GM19023 (cell line): ENCODE measurements around the gene DBN1.
"Not testable (repeated sequence)": the region's sequence is repeated elsewhere in the genome, so short reads cannot be mapped to it uniquely, and the experiment has no call there.

Source experiments
- ATAC-seq: cut with Tn5 transposase; IDR thresholded peaks from one replicate; pipeline ENCODE4 v1.9.1; 2021; ENCODE audit warnings: mild to moderate bottlenecking, moderate library complexity; ENCODE audit not compliant: unreplicated experiment

Gene DBN1

GRCh38 chr5:177431317-177432142, 41.9 kb downstream of the DBN1 start:
- ATAC-seq = peak; percentile 41

DNA sequence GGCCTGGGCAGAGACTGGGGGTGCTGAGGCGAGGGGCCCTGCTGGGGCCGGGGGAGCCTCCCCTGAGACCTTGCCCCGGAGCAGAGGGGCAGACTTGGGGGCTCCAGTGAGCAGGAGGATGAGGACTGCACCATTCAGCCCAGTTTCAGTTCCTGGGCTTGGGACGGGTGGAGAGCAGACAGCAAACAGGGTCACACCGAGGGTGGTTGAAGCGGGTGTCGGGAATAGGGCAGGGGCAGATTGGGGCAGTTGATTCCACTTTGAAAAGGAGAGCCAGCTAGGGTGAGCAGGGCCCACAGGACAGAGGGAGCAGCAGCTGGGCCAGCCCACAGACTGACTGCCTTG, 42.5 kb downstream of the DBN1 start:
- ATAC-seq = no peak

DNA sequence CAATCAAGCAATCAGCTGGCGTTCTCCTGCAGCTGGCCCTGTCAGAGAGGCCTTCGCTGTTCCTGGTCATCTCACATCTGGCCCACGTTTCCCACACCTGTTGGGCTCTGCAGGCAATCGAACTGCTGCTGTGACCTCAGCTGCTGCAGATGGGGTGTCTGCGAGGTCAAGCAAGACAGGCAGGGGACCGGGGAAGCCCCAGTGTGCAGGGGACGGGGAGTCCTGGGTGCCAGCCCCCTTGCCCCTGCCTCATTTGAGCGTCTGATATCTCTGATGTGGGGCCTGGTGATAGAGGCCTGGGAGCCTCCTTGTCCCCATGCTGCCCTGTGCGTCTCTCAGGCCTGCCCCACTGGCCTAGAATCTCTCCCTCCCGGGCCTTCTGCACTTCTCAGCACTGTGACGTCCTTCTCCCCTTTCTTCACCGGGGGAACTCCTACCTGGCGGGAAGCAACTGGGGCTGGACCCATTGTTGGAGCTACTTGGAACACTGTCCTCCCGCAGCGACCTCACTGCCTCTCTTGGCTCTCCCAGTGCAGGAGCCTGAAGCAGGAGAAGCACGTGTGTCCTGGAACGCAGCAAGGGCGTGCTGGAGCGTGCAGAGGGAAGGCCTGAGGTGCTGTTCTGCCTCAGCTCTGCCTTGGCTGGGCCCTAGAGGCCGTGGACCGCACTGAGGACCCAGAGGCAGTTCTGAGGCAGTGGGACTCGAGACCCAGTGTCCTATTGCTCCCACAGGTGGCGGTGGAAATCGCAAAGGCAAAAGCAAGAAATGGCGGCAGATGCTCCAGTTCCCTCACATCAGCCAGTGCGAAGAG, 43.1 kb downstream of the DBN1 start:
- ATAC-seq = no peak

DNA sequence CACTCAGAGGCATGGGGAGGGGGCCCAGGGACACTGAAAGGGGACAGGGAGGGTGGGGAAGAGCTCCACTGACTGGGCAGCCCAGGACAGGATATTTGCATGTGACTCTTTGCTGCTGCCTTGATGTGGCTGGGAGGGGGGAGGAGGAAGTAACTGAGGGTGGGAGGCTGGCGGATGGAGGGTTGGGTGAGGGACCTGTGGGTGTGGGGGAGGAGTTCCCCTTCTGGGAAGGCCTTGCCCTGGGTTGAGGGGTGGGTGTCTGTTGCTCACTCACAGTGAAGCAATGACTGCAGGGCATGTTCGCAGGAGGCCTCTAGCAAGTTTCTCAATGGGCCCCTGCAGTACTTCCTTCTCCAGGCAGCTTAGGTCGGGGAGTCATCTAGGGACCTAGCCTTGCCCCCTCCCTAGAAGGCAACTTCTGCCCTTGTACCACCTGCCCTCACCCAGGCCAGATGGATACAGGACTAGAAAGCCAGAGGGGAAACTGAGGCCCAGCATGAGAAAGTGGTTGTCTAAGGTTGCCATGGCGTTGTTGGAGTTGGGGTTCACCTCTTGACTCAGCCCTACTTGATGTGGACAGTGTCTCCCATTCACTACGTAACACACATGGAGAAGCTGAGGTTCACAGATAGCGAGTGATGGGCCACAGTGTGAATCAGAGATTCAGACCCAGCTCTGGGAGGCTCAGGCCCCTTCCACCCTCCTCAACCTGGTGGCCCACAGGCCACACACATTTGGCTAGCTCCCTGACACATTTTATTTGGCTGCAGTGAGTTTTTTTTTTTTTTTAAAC, 44.0 kb downstream of the DBN1 start:
- ATAC-seq = no peak

DNA sequence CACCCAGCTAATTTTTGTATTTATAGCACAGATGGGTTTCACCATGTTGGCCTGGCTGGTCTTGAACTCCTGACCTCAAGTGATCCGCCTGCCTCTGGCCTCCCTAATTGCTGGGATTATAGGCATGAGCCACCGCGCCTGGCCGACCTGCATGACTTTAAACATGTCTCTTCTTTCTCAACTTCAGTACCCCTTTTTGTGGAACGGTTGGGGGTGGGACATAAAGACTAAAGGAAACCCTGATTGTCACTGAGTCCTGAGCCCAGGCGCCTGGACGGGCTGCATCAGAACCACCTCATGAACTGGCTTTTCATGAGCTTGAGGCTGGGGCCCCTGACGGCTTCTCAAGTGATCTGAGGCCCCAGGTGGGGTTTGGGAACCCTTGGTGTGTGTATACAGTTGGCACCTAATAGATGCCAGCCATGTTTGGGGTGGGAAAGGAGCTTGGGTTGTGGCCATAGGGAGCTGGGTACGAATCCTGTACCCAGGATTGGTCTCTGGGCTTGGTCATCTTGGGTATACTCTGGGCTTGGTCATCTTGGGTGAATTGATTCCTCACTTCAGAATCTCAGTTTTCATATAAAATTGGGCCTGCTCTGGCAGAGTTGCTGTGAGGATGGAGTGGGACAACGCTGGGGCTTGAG, 44.7 kb downstream of the DBN1 start:
- ATAC-seq = no peak

DNA sequence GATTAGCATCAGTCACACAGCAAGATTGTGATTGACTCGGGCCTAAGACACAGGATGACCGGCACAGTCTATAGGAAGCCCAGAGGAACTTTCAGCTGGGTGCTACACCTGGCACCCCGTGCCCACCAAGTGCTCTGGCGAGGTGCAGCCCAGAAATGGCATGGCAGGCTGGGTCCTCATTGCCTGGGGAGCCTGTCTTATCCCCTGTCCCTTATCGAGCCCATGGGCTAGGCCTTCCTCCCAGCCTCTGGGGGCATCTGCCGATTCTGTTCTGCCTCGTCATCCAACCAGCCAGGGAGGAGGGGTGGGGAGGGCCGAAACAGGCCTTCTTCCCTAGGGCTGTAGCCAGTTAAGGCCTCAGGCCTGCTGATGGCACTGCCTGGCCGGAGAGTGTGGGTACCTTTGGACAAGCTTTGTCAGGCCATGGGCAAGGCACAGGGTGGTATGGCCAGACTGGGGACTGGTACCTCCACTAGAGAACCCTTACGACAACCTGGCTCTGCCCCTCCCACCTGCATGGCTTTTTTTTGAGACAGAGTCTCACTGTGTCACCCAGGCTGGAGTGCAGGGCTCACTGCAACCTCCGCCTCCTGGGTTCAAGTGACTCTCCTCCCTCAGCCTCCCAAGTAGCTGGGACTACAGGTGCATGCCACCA, 45.4 kb downstream of the DBN1 start:
- no peak for ATAC-seq

DNA sequence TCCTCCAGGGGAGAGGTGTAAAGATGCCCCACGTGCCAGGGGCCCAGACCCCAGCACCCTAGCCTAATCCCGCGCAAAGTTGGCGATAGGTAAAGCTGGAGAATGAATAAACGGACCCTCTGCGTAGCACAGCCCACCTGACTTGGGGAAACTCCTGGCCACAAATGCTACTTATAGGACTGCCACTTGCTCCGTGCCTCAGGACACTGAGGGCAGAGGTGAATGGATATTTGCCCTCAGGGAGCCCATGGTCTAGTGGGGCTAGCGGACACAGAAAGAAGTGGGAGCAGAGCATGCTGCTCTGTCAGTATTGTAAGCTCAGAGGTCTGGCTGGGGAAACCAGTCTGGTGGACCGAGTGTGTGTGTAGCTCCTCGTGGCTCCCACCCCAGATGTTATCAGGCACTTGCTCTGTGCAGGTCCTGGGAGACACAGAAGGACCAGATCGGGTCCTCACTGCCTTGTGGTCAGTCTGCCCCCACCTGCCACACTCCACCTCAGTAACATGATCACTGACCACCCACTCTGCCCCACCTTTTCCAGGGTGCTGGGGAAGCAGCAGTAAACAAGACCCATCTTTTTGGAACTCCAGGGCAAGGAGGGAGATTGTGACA, 46.1 kb downstream of the DBN1 start:
- ATAC-seq = no peak

DNA sequence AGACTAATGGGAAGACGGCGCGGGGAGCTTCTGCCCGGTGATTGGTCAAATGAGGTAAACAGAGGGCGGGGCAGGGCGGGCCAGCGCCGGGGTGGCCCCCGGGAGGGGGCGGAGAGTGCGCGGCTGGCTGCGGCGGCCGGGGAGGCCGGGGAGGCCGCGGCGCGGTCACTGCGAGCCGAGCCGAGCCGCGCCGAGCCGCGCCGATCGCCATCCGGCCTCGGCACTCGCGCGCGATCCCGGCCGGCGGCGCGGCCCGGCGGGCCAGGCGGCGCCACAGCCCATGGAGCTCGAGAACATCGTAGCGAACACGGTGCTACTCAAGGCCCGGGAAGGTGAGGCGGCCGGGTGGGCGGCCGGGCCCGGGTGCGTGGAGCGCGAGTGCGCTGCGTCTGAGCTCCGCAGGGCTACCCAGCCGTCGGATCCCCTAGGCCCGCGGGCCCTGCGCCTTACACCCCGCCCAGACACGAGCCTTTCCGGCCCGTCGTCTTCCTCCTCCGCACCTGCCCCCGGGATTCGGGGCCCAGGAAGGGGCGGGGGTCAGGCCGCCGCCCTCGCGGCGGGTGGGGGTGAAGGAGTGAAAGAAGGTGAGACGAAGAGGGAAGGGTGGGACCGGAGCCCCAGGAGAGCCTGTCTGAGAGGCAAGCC, 46.7 kb downstream of the DBN1 start, which contains the start of gene GRK6:
TSS of gene GRK6 (plus strand) at position 111 of the 645 bp plus-strand sequence. CDS start at position 281, 170 bp downstream.
- peak; percentile 5 for ATAC-seq

DNA sequence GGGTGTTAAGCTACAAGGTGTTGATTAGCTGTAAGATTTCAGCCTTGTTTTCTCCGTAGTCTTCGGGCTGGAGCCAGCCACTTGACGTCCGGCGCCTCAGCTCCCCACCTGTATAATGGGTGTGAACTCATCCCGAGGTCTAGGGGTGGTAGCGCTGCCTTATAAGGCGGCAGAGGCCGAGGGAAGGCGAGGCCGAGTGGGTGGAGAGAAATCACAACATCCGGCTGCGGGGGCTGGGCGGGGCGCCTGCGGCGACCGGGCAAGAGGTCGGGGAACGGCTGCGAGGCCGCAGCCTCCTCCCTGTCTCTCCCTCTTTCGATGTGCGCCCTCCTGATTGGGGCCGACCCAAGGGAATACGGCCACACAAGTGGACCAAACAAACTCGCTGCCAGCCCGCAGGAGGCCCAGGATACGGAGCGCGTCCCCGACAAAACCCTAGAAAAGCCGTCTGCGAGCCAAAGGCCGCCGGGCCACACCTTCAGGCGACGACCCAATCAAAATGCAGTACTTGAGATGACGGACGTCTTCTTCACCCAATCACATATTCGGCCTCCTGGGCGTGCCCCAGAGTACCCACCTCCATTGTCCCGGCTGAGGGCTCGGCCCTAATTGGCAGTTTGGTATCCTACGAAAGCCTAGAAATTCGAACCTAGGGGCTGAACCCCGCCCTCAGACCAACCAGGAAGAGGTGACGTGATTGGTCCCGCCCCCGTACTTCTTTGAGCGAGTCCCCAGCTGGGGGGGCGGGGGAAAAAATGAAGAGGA, 47.5 kb downstream of the DBN1 start:
- peak; percentile 80 for ATAC-seq

- ATAC-seq = no peak
Measured at GRCh38 chr5:177425196-177425800, 48.1 kb downstream of the DBN1 start.

GRCh38 chr5:177423671-177424070, 49.8 kb downstream of the DBN1 start:
- ATAC-seq = no peak

- no peak for ATAC-seq
Measured at GRCh38 chr5:177421062-177421798, 52.2 kb downstream of the DBN1 start.

DNA sequence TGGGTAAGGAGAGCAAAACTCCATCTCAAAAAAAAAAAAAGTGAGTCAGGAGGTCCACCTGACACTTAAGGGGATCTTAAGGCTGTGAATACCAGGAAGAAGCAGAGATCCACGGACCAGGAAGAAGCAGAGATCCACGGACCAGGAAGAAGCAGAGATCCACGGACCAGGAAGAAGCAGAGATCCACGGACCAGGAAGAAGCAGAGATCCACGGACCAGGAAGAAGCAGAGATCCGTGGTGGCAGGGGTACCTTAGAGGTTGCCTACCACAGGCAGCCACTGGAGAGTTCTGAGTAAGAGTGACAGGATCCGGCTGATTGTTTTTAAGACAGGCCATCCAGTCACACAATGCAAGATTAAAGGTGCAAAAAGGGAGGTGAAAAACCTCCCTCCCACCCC, 53.0 kb downstream of the DBN1 start:
- ATAC-seq = not testable (repeated sequence)

GRCh38 chr5:177419046-177419445, 54.4 kb downstream of the DBN1 start:
- ATAC-seq = no peak

- ATAC-seq = not testable (repeated sequence)
Measured at GRCh38 chr5:177417081-177417480, 56.4 kb downstream of the DBN1 start.

- ATAC-seq = no peak
Measured at GRCh38 chr5:177414481-177414880, 59.0 kb downstream of the DBN1 start.

GRCh38 chr5:177412603-177413233, 60.7 kb downstream of the DBN1 start:
- no peak for ATAC-seq
